T47D (cell line): ENCODE results near the gene GSAP.
"Not testable (repeated sequence)": the region's sequence is repeated elsewhere in the genome, so short reads cannot be mapped to it uniquely, and the experiment has no call there.

Experiments used
- DNase-seq, 2 experiments: peaks; one replicate each; pipeline versions ENCODE4 v3.0.0 to v3.0.0-alpha.2; 2011 to 2012; ENCODE audit warnings: low read depth in 1 of 2, low spot score in 1 of 2
- JUND ChIP-seq: IDR thresholded peaks from 2 replicates; pipeline ENCODE4 v1.6.1; 2012; ENCODE audit warnings: low read depth
- in situ Hi-C: cut with HindIII; loops from 2 replicates; pipeline ENCODE4 v1.10.0; 2016; ENCODE audit warnings: low sequenced_read_pairs, low pct_unique_long_range_greater_than_20kb

Gene GSAP

GRCh38 chr7:77290425-77290824 lies 125.7 kb downstream of the GSAP start:
- no peak for TF ChIP-seq JUND
- DNase-seq: no peak
- in situ Hi-C loops: no loop called here

GRCh38 chr7:77289387-77289786 lies 126.8 kb downstream of the GSAP start:
- in situ Hi-C loops: no loop called here
- TF ChIP-seq JUND: no peak
- no peak for DNase-seq

GRCh38 chr7:77288676-77289320 lies 127.4 kb downstream of the GSAP start:
- in situ Hi-C loops: no loop called here
- no peak for DNase-seq

GRCh38 chr7:77284616-77285015 lies 131.5 kb downstream of the GSAP start:
- in situ Hi-C loops: no loop called here
- no peak for TF ChIP-seq JUND
- no peak for DNase-seq

More at GRCh38 chr7:77288676-77289320, 127.4 kb downstream of the GSAP start:
- TF ChIP-seq JUND: no peak

- DNase-seq: no peak
Observed at GRCh38 chr7:77284005-77284404, 132.1 kb downstream of the GSAP start.

GRCh38 chr7:77282897-77283296 lies 133.3 kb downstream of the GSAP start:
- no peak for TF ChIP-seq JUND
- in situ Hi-C loops: no loop called here
- DNase-seq: no peak

More at GRCh38 chr7:77284005-77284404, 132.1 kb downstream of the GSAP start:
- TF ChIP-seq JUND: no peak
- in situ Hi-C loops: no loop called here

GRCh38 chr7:77281780-77282478 lies 134.2 kb downstream of the GSAP start:
- no peak for DNase-seq
- in situ Hi-C loops: no loop called here
- no peak for TF ChIP-seq JUND

- no peak for DNase-seq
- TF ChIP-seq JUND: no peak
- in situ Hi-C loops: no loop called here
Observed at GRCh38 chr7:77276120-77276519, 140.0 kb downstream of the GSAP start.

GRCh38 chr7:77275663-77276062 lies 140.5 kb downstream of the GSAP start:
- DNase-seq, in situ Hi-C loops: not testable (repeated sequence)

GRCh38 chr7:77271766-77272165 lies 144.4 kb downstream of the GSAP start:
- no peak for TF ChIP-seq JUND
- in situ Hi-C loops: no loop called here
- no peak for DNase-seq

GRCh38 chr7:77270094-77270480 lies 146.1 kb downstream of the GSAP start:
- in situ Hi-C loops: no loop called here
- no peak for DNase-seq
- TF ChIP-seq JUND: no peak

- in situ Hi-C loops: no loop called here
- DNase-seq: no peak
- no peak for TF ChIP-seq JUND
Observed at GRCh38 chr7:77269360-77270093, 146.6 kb downstream of the GSAP start.

GRCh38 chr7:77266291-77266794 lies 149.8 kb downstream of the GSAP start:
- DNase-seq: no peak
- in situ Hi-C loops: no loop called here
- no peak for TF ChIP-seq JUND
